Upper lobe of left lung (tissue), 4 donors: ENCODE measurements around the gene INHBE.

Experiments used
- CTCF ChIP-seq, 6 experiments: fragments of 450-650 bp in 4 of 6; fragments of 200-600 bp in 2 of 6; sonication (generic) in 2 of 6; IDR thresholded peaks; one replicate each; pipeline ENCODE4 v1.5.1; 2016 to 2019; ENCODE audit warnings: antibody characterized with exemption in 6 of 6
- POLR2A ChIP-seq, 4 donors: fragments of 450-650 bp; IDR thresholded peaks; one replicate each; pipeline ENCODE4 v1.5.1; 2016 to 2017; ENCODE audit warnings: antibody characterized with exemption in 4 of 4, mild to moderate bottlenecking in 2 of 4

GRCh38 chr12:57498571-57498970, 43.5 kb downstream of the INHBE start:
- TF ChIP-seq CTCF (IDR thresholded peaks at IDR 0.05) (no peak), POLR2A (IDR thresholded peaks at IDR 0.05) (no peak)
